ENCODE data around the gene PTOV1. TPM values are rescaled to one million over a fixed set of nuclear protein-coding genes. Genes with fewer than 3 reads are reported as not detected.

The PTOV1 gene
- 63.7 TPM for total RNA-seq

GRCh38 chr19:49850487-49851342 lies at the start of gene PTOV1:
Gene PTOV1, plus strand, starts transcription at chr19:49851159.
- Histone ChIP-seq H3K9me3 (ENCODE audit: control insufficient read depth in 3 of 3, low read length in 3 of 3) (peaks cover 0 to 3% (median 0%) of the 10 kb centered on the region in 3 donors), H3K27me3 (ENCODE audit: control insufficient read depth in 3 of 3, insufficient read depth in 3 of 3, low read length in 3 of 3) (no peaks in the 10 kb centered on the region), H3K9ac (ENCODE audit: low read depth in 1 of 3, low read length in 3 of 3) (peak within 1 kb of the TSS; percentile 99 to 100 (median 100)), H3K27ac (ENCODE audit: low read depth, low read length) (peak within 1 kb of the TSS; percentile 100), H3K36me3 (ENCODE audit: control insufficient read depth in 3 of 3, insufficient read depth in 3 of 3, low read length in 3 of 3) (peaks cover 12 to 14% (median 12%) of the 10 kb centered on the region in 3 donors), H3K4me1 (ENCODE audit: control insufficient read depth in 3 of 3, insufficient read depth in 3 of 3, low read length in 3 of 3) (peaks cover 26 to 39% (median 28%) of the 10 kb centered on the region in 3 donors), H3K4me3 (ENCODE audit: low read length in 3 of 3) (peak within 1 kb of the TSS; percentile 90 to 97 (median 95))

GRCh38 chr19:49801401-49801888 lies 49.5 kb upstream of the PTOV1 start:
- Histone ChIP-seq H3K9me3 (ENCODE audit: control insufficient read depth in 3 of 3, low read length in 3 of 3) (no peaks in the 10 kb centered on the region), H3K36me3 (ENCODE audit: control insufficient read depth in 3 of 3, insufficient read depth in 3 of 3, low read length in 3 of 3) (peaks cover 38 to 53% (median 42%) of the 10 kb centered on the region in 3 donors), H3K4me3 (ENCODE audit: low read length in 3 of 3) (peak overlapping the region in 2 of 3 donors; percentile 30 to 77), H3K27ac (ENCODE audit: low read depth, low read length) (no peak overlapping the region), H3K4me1 (ENCODE audit: control insufficient read depth in 3 of 3, insufficient read depth in 3 of 3, low read length in 3 of 3) (peaks cover 7 to 8% (median 7%) of the 10 kb centered on the region in 3 donors), H3K27me3 (ENCODE audit: control insufficient read depth in 3 of 3, insufficient read depth in 3 of 3, low read length in 3 of 3) (no peaks in the 10 kb centered on the region), H3K9ac (ENCODE audit: low read depth in 1 of 3, low read length in 3 of 3) (peak overlapping the region in 1 of 3 donors; percentile 75)

- no peak overlapping the region for H3K27ac ChIP-seq (ENCODE audit: low read depth, low read length)
- peaks cover 7 to 8% (median 7%) of the 10 kb centered on the region in 3 donors for H3K4me1 ChIP-seq (ENCODE audit: control insufficient read depth in 3 of 3, insufficient read depth in 3 of 3, low read length in 3 of 3)
- H3K27me3 ChIP-seq (ENCODE audit: control insufficient read depth in 3 of 3, insufficient read depth in 3 of 3, low read length in 3 of 3): no peaks in the 10 kb centered on the region
- H3K4me3 ChIP-seq (ENCODE audit: low read length in 3 of 3): peak overlapping the region; percentile 54 to 77 (median 65)
- H3K9me3 ChIP-seq (ENCODE audit: control insufficient read depth in 3 of 3, low read length in 3 of 3): no peaks in the 10 kb centered on the region
- peak overlapping the region in 2 of 3 donors; percentile 3 to 75 for H3K9ac ChIP-seq (ENCODE audit: low read depth in 1 of 3, low read length in 3 of 3)
- peaks cover 31 to 47% (median 36%) of the 10 kb centered on the region in 3 donors for H3K36me3 ChIP-seq (ENCODE audit: control insufficient read depth in 3 of 3, insufficient read depth in 3 of 3, low read length in 3 of 3)
These were observed 48.8 kb upstream of the PTOV1 start for GRCh38 chr19:49801966-49802661.

GRCh38 chr19:49802836-49803528 lies 48.0 kb upstream of the PTOV1 start:
- peaks cover 32 to 48% (median 33%) of the 10 kb centered on the region in 3 donors for H3K36me3 ChIP-seq (ENCODE audit: control insufficient read depth in 3 of 3, insufficient read depth in 3 of 3, low read length in 3 of 3)
- H3K9ac ChIP-seq (ENCODE audit: low read depth in 1 of 3, low read length in 3 of 3): peak overlapping the region in 2 of 3 donors; percentile 20 to 57
- H3K27me3 ChIP-seq (ENCODE audit: control insufficient read depth in 3 of 3, insufficient read depth in 3 of 3, low read length in 3 of 3): no peaks in the 10 kb centered on the region
- H3K4me3 ChIP-seq (ENCODE audit: low read length in 3 of 3): peak overlapping the region; percentile 54 to 59 (median 56)
- peaks cover 7 to 8% (median 7%) of the 10 kb centered on the region in 3 donors for H3K4me1 ChIP-seq (ENCODE audit: control insufficient read depth in 3 of 3, insufficient read depth in 3 of 3, low read length in 3 of 3)
- no peaks in the 10 kb centered on the region for H3K9me3 ChIP-seq (ENCODE audit: control insufficient read depth in 3 of 3, low read length in 3 of 3)
- peak overlapping the region; percentile 25 for H3K27ac ChIP-seq (ENCODE audit: low read depth, low read length)

- peaks cover 27 to 45% (median 30%) of the 10 kb centered on the region in 3 donors for H3K36me3 ChIP-seq (ENCODE audit: control insufficient read depth in 3 of 3, insufficient read depth in 3 of 3, low read length in 3 of 3)
- no peak overlapping the region for H3K4me3 ChIP-seq (ENCODE audit: low read length in 3 of 3)
- H3K9ac ChIP-seq (ENCODE audit: low read depth in 1 of 3, low read length in 3 of 3): no peak overlapping the region
- H3K27me3 ChIP-seq (ENCODE audit: control insufficient read depth in 3 of 3, insufficient read depth in 3 of 3, low read length in 3 of 3): no peaks in the 10 kb centered on the region
- H3K9me3 ChIP-seq (ENCODE audit: control insufficient read depth in 3 of 3, low read length in 3 of 3): no peaks in the 10 kb centered on the region
- no peak overlapping the region for H3K27ac ChIP-seq (ENCODE audit: low read depth, low read length)
- H3K4me1 ChIP-seq (ENCODE audit: control insufficient read depth in 3 of 3, insufficient read depth in 3 of 3, low read length in 3 of 3): peaks cover 8 to 9% (median 8%) of the 10 kb centered on the region in 3 donors
These were observed 47.5 kb upstream of the PTOV1 start for GRCh38 chr19:49803529-49803856.

GRCh38 chr19:49805822-49806619 lies 44.9 kb upstream of the PTOV1 start:
- Histone ChIP-seq H3K4me3 (ENCODE audit: low read length in 3 of 3) (no peak overlapping the region), H3K4me1 (ENCODE audit: control insufficient read depth in 3 of 3, insufficient read depth in 3 of 3, low read length in 3 of 3) (peaks cover 18 to 26% (median 26%) of the 10 kb centered on the region in 3 donors), H3K27me3 (ENCODE audit: control insufficient read depth in 3 of 3, insufficient read depth in 3 of 3, low read length in 3 of 3) (no peaks in the 10 kb centered on the region), H3K36me3 (ENCODE audit: control insufficient read depth in 3 of 3, insufficient read depth in 3 of 3, low read length in 3 of 3) (peaks cover 11 to 24% (median 13%) of the 10 kb centered on the region in 3 donors), H3K9me3 (ENCODE audit: control insufficient read depth in 3 of 3, low read length in 3 of 3) (no peaks in the 10 kb centered on the region), H3K27ac (ENCODE audit: low read depth, low read length) (no peak overlapping the region), H3K9ac (ENCODE audit: low read depth in 1 of 3, low read length in 3 of 3) (no peak overlapping the region)

- peak overlapping the region in 1 of 3 donors; percentile 25 for H3K9ac ChIP-seq (ENCODE audit: low read depth in 1 of 3, low read length in 3 of 3)
- H3K4me3 ChIP-seq (ENCODE audit: low read length in 3 of 3): no peak overlapping the region
- H3K27ac ChIP-seq (ENCODE audit: low read depth, low read length): no peak overlapping the region
- peaks cover 8 to 23% (median 13%) of the 10 kb centered on the region in 3 donors for H3K36me3 ChIP-seq (ENCODE audit: control insufficient read depth in 3 of 3, insufficient read depth in 3 of 3, low read length in 3 of 3)
- no peaks in the 10 kb centered on the region for H3K9me3 ChIP-seq (ENCODE audit: control insufficient read depth in 3 of 3, low read length in 3 of 3)
- no peaks in the 10 kb centered on the region for H3K27me3 ChIP-seq (ENCODE audit: control insufficient read depth in 3 of 3, insufficient read depth in 3 of 3, low read length in 3 of 3)
- H3K4me1 ChIP-seq (ENCODE audit: control insufficient read depth in 3 of 3, insufficient read depth in 3 of 3, low read length in 3 of 3): peaks cover 18 to 26% (median 26%) of the 10 kb centered on the region in 3 donors
These were observed 44.4 kb upstream of the PTOV1 start for GRCh38 chr19:49806620-49806959.

GRCh38 chr19:49807058-49807903 lies 43.7 kb upstream of the PTOV1 start:
- no peaks in the 10 kb centered on the region for H3K9me3 ChIP-seq (ENCODE audit: control insufficient read depth in 3 of 3, low read length in 3 of 3)
- H3K27ac ChIP-seq (ENCODE audit: low read depth, low read length): no peak overlapping the region
- H3K9ac ChIP-seq (ENCODE audit: low read depth in 1 of 3, low read length in 3 of 3): no peak overlapping the region
- H3K4me1 ChIP-seq (ENCODE audit: control insufficient read depth in 3 of 3, insufficient read depth in 3 of 3, low read length in 3 of 3): peaks cover 18 to 26% (median 22%) of the 10 kb centered on the region in 3 donors
- H3K4me3 ChIP-seq (ENCODE audit: low read length in 3 of 3): no peak overlapping the region
- no peaks in the 10 kb centered on the region for H3K27me3 ChIP-seq (ENCODE audit: control insufficient read depth in 3 of 3, insufficient read depth in 3 of 3, low read length in 3 of 3)
- peaks cover 8 to 23% (median 13%) of the 10 kb centered on the region in 3 donors for H3K36me3 ChIP-seq (ENCODE audit: control insufficient read depth in 3 of 3, insufficient read depth in 3 of 3, low read length in 3 of 3)

All from skeletal muscle tissue (tissue), 4 donors.